GM12892 (cell line): Measurements from ENCODE around the gene MCM3AP.

Experiments used
- POLR2A ChIP-seq: IDR thresholded peaks from 2 replicates; pipeline ENCODE4 v1.6.1; 2011; ENCODE audit warnings: low read depth, low read length, control low read depth
- POLR2AphosphoS5 ChIP-seq: IDR thresholded peaks from 2 replicates; pipeline ENCODE4 v1.6.1; 2011; ENCODE audit warnings: low read depth, low read length, control low read depth

DNA sequence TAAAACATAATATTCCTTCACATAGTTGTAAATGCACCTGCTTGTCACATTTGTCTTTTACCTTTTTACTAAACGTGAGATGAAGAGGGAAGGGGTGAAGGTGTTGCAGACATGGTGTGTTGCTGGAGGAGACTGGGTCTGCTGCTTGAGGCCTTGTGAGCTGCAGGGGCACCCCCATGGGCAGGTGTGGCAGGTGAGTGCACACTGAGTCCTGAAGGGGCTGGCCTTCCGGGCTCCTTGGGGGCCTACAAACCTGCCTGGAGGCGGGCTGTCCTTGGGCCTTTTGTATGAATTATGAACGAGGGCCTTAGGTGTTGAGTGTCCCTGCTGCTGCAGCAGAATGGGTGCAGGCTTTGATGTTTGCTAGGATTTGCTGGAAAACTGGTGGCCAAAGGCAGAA is 42.3 kb upstream of the MCM3AP start:
- TF ChIP-seq POLR2A (no peak), POLR2AphosphoS5 (no peak)
